Transverse colon (tissue), 4 donors: ENCODE results near the gene GPR173.

Source experiments
- POLR2A ChIP-seq: fragments of 450-650 bp; IDR thresholded peaks from one replicate; pipeline ENCODE4 v1.6.1; 2016; ENCODE audit warnings: antibody characterized with exemption, mild to moderate bottlenecking, moderate library complexity
- POLR2AphosphoS5 ChIP-seq, 3 donors: sonication (generic); formaldehyde crosslinking; IDR thresholded peaks; one replicate each; pipeline ENCODE4 v1.6.1; 2016; ENCODE audit warnings: antibody characterized with exemption in 3 of 3
- TF ChIP-seq, protein P1 (sequence below), 5 experiments: fragments of 200-600 bp in 3 of 5; fragments of 450-650 bp in 2 of 5; sonication (generic) in 3 of 5; IDR thresholded peaks; 1 replicate in 2 of 5; 2 replicates in 3 of 5; pipeline ENCODE4 v1.5.1; 2016 to 2017; ENCODE audit warnings: antibody characterized with exemption in 5 of 5, inconsistent platforms in 3 of 5, mild to moderate bottlenecking in 2 of 5, moderate library complexity in 1 of 5

DNA sequence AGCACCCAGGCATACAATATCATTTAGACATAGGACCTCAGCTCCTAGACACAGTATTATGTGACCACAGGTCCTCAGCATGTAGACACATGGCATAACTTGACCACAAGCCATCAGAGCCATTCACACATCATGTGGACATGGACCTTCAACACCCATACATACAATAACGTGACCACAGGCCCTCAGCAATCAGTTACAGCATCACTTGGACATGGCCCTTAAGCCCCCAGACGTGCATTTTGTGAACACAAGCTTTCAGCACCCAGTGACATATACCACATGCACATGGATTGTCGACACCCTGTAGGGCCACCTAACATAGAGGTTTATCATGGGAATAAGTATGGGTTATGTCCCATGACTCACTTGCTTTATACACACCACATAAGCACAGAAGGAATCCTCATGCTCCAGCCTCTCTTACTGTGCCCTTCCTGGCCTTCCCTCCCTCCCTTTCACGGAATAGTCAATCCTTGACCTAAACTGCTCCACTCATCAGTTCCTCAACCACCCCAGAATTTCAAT lies 35.5 kb downstream of the GPR173 start:
- TF ChIP-seq, protein P1, sequence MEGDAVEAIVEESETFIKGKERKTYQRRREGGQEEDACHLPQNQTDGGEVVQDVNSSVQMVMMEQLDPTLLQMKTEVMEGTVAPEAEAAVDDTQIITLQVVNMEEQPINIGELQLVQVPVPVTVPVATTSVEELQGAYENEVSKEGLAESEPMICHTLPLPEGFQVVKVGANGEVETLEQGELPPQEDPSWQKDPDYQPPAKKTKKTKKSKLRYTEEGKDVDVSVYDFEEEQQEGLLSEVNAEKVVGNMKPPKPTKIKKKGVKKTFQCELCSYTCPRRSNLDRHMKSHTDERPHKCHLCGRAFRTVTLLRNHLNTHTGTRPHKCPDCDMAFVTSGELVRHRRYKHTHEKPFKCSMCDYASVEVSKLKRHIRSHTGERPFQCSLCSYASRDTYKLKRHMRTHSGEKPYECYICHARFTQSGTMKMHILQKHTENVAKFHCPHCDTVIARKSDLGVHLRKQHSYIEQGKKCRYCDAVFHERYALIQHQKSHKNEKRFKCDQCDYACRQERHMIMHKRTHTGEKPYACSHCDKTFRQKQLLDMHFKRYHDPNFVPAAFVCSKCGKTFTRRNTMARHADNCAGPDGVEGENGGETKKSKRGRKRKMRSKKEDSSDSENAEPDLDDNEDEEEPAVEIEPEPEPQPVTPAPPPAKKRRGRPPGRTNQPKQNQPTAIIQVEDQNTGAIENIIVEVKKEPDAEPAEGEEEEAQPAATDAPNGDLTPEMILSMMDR (IDR thresholded peaks at IDR 0.05): no peak
- peak in 1 of 3 donors; percentile 9 for TF ChIP-seq POLR2AphosphoS5 (IDR thresholded peaks at IDR 0.05)
- no peak for TF ChIP-seq POLR2A
